COLO829 (cell line): ENCODE measurements around the gene HIVEP1.

Experiments used
- DNase-seq: peaks from one replicate; pipeline ENCODE4 v3.0.0; 2012; ENCODE audit warnings: low spot score

HIVEP1 gene

GRCh38 chr6:12012038-12012557 lies at the start of gene HIVEP1:
TSS of gene HIVEP1 (plus strand) at chr6:12012312. CDS start at chr6:12015629, 3,317 bp downstream.
- DNase-seq, result no peak

- no peak for DNase-seq
Observed at GRCh38 chr6:11963756-11964500, 48.2 kb upstream of the HIVEP1 start.

- DNase-seq, result no peak
Observed at GRCh38 chr6:11964729-11965335, 47.3 kb upstream of the HIVEP1 start.

GRCh38 chr6:11965499-11965898 lies 46.6 kb upstream of the HIVEP1 start:
- no peak for DNase-seq

- no peak for DNase-seq
Observed at GRCh38 chr6:11968241-11968806, 43.8 kb upstream of the HIVEP1 start.

- no peak for DNase-seq
Observed at GRCh38 chr6:11969092-11969491, 43.0 kb upstream of the HIVEP1 start.

GRCh38 chr6:11970114-11970513 lies 42.0 kb upstream of the HIVEP1 start:
- no peak for DNase-seq

- no peak for DNase-seq
Observed at GRCh38 chr6:11971154-11971553, 41.0 kb upstream of the HIVEP1 start.

- DNase-seq, result no peak
Observed at GRCh38 chr6:11972270-11972669, 39.8 kb upstream of the HIVEP1 start.

GRCh38 chr6:11972806-11973205 lies 39.3 kb upstream of the HIVEP1 start:
- no peak for DNase-seq

GRCh38 chr6:11973238-11973637 lies 38.9 kb upstream of the HIVEP1 start:
- no peak for DNase-seq

GRCh38 chr6:11974089-11974488 lies 38.0 kb upstream of the HIVEP1 start:
- no peak for DNase-seq

GRCh38 chr6:11975353-11975977 lies 36.6 kb upstream of the HIVEP1 start:
- no peak for DNase-seq

GRCh38 chr6:11976489-11976888 lies 35.6 kb upstream of the HIVEP1 start:
- DNase-seq, result no peak

GRCh38 chr6:11977193-11977592 lies 34.9 kb upstream of the HIVEP1 start:
- DNase-seq, result no peak

GRCh38 chr6:11977738-11978137 lies 34.4 kb upstream of the HIVEP1 start:
- no peak for DNase-seq

GRCh38 chr6:11978169-11978987 lies 33.7 kb upstream of the HIVEP1 start:
- no peak for DNase-seq

- no peak for DNase-seq
Observed at GRCh38 chr6:11979866-11980265, 32.2 kb upstream of the HIVEP1 start.

- no peak for DNase-seq
Observed at GRCh38 chr6:11983306-11983705, 28.8 kb upstream of the HIVEP1 start.

GRCh38 chr6:11987386-11987785 lies 24.7 kb upstream of the HIVEP1 start:
- no peak for DNase-seq

- DNase-seq, result no peak
Observed at GRCh38 chr6:11989386-11989785, 22.7 kb upstream of the HIVEP1 start.

GRCh38 chr6:11992086-11992485 lies 20.0 kb upstream of the HIVEP1 start:
- no peak for DNase-seq
